ENCODE measurements around the gene PTK7. TPM values are rescaled to one million over a fixed set of nuclear protein-coding genes. Genes with fewer than 3 reads are reported as not detected.

Gene PTK7
- total and polyA plus RNA-seq, 2 donors (not counting 3 experiments of a cell fraction or from before 2014, with no cell fraction given) = 41.9 to 65.6 TPM

GRCh38 chr6:43107344-43108062 is 31.4 kb downstream of the PTK7 start:
- Histone ChIP-seq H3K4me2 (ENCODE audit: insufficient read depth, low read length) (no peak overlapping the region), H3K27me3 (ENCODE audit: control insufficient read depth in 2 of 2, insufficient read depth in 2 of 2, low read length in 2 of 2) (no peaks in the 10 kb centered on the region), H3K79me2 (ENCODE audit: control insufficient read depth, insufficient read depth, low read length) (no peaks in the 10 kb centered on the region), H3K9ac (replicated peaks; ENCODE audit: extremely low read depth, insufficient read depth, low read length) (no peak overlapping the region), H2AFZ (ENCODE audit: low read depth, low read length) (no peak overlapping the region), H3K27ac (ENCODE audit: insufficient read depth, low read depth, low read length) (no peak overlapping the region), H3K36me3 (ENCODE audit: control insufficient read depth in 2 of 2, extremely low read depth in 1 of 2, insufficient read depth in 2 of 2, low read length in 2 of 2) (no peaks in the 10 kb centered on the region), H4K20me1 (replicated peaks; ENCODE audit: control insufficient read depth, extremely low read depth, insufficient read depth, low read length) (no peaks in the 10 kb centered on the region), H3K4me3 (replicated peaks in 1 of 3; ENCODE audit: insufficient read depth in 1 of 3, low read depth in 1 of 3, low read length in 3 of 3) (no peak overlapping the region), H3K9me1 (replicated peaks; ENCODE audit: control insufficient read depth, extremely low read depth, insufficient read depth, low read length) (no peaks in the 10 kb centered on the region), H3K4me1 (ENCODE audit: control insufficient read depth, extremely low read depth, insufficient read depth, low read length) (no peaks in the 10 kb centered on the region), H3K9me3 (replicated peaks; ENCODE audit: control insufficient read depth, insufficient read depth, low read length) (no peaks in the 10 kb centered on the region)
- dilution Hi-C loops (cut with MboI; ENCODE audit: extremely low pct_ligation_motif_present, low sequenced_read_pairs) (no loop called here), intact Hi-C loops (cut with micrococcal nuclease) (no loop called here)
- CTCF ChIA-PET = no interaction called here
- POLR2A ChIA-PET = no interaction called here
- FAIRE-seq (no peak), DNase-seq (ENCODE audit: low read depth, low spot score) (no peak)
- TF ChIP-seq FOS (IDR thresholded peaks at IDR 0.05; ENCODE audit: borderline replicate concordance, insufficient read depth, low read length) (no peak), POLR2AphosphoS5 (IDR thresholded peaks at IDR 0.05; ENCODE audit: insufficient read depth, low read depth, low read length) (no peak), CTCF (IDR thresholded peaks at IDR 0.05; ENCODE audit: extremely low read depth in 1 of 2, insufficient read depth in 1 of 2, low read depth in 1 of 2, low read length in 2 of 2) (no peak), JUN (IDR thresholded peaks at IDR 0.05; ENCODE audit: borderline replicate concordance, insufficient read depth, insufficient read length, low read depth) (no peak), MAX (IDR thresholded peaks at IDR 0.05; ENCODE audit: insufficient read depth, insufficient read length) (no peak), MYC (IDR thresholded peaks at IDR 0.05; ENCODE audit: low read depth, low read length) (no peak), EZH2 (IDR thresholded peaks at IDR 0.05; ENCODE audit: borderline replicate concordance, low read depth, low read length, severe bottlenecking) (no peak), POLR2A (IDR thresholded peaks at IDR 0.05; ENCODE audit: low read depth, low read length) (no peak), GATA2 (IDR thresholded peaks at IDR 0.05; ENCODE audit: insufficient read depth, insufficient read length, low read depth, low read length) (no peak)
- BruUV-seq (replicated peaks) = no TSS peak
